Suppressor macrophage (primary cell): Measurements from ENCODE around the gene TMEM97.
A peak's percentile ranks its signal among the peaks of the same experiment; 100 is the strongest.

ENCODE experiments used
- DNase-seq, 4 experiments: peaks; one replicate each; pipeline ENCODE4 v3.0.0-alpha.2; 2020 to 2022

TMEM97 gene

DNA sequence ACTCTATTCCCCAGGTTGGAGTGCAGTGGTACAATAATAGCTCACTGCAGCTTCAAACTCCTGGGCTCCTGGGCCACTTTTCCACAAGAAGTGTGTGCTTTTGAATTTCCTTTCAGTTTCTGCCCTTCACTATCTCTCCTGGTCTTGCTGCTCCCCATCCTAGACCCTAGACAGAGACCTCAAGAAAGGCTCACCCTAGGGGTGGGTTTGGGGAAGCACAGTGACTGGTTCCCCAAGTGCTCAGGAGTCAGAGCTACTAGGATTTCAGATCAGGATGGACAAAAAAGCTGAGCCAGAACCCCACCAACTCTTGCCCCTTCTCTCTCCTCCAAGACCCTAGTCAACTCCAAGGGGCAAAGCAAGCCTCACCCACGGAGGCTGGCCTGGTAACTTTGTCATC is 47.6 kb downstream of the TMEM97 start:
- no peak for DNase-seq

DNA sequence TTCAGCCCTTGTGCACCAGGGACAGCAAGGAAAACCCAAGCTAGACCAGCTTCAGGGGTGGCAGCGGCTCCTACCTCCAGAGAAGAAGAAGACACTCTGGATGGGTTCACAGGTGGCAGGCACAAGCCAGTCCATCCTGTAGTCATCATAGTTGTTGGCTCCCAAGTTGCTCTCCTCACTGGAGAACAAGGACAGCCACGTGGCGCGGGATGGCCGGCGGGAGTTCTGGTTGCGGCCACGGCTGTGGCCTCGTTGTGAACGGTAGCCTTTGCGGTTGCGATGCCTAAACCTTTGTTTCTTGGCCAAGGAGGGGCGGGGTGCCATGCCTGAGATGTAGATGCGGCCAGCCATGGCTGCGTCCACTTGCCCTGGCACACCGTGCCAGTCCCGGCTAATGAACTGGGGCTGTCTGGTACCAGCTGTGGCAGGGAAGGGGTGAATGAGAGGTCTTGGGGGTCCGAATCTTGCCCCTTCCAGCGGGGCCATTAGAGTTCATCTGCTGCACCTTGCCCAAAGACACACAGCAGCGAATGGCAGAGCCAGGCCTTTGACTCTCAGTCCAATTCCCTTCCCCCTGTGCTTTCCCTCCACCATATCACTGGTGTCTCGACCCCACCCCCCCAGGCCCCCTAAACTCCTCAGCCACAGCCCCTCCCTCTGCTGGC is 48.8 kb downstream of the TMEM97 start:
- no peak for DNase-seq

DNA sequence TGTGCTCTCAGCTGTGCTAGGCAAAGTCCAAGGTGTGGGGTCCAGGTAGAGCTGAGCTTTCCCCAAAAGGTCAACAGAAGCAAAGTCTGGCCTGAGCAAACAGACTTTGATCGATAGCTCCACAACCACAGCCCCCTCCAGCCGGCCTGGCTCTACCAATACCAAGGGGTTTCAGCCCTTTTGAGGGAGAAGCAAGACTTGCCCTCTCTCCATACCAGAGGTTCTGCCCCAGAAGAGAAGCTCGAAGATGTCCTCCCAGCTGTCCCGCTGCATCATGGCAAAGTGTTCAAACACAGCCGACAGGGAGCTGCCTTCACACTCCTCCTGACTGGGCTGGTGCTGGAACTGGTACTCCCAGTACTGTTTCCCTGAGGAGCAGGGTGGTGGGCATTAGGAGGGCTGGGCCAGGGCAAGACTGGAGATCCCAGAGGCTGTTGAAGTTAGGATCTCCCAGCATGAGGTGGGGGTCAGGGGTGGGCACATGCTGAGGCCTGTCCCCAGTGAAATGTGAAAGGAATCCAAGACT is 49.4 kb downstream of the TMEM97 start:
- DNase-seq: no peak

DNA sequence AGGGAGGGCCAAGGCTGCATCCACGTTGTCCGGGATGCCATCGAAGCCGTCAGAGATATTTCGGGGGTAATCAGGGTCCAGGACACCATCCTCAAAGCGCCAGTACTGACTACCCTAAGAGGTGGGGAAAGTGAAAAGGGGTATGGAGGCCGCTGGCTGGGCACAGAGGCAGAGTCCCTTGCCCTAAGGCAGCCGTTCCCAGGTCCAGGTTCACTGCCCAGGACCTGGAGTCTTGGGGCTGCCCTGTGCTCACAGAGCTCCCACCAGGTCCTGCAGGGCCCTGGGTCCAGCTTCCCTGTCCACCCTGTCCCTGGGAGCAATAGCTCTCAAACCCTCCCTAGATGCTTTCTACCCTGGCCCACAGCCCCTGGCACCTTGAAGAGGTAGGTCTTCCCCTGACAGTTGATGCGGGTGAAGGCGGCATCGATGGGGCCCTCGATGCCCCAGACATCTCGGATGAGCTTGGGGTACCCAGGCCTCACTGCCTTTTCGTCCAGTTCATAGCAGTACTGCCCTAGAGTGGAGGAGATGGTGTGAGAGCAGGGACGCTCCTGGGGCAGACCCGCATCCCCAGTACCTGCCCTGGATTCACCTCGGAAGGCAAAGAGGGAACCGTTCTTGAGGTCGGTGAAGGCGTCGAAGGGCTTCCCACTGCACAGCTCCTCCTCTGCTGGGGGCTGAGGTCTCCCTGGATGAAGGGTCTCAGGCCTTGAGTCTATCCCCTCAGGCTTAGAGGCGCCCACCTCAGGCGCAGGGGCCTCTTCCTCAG is 50.1 kb downstream of the TMEM97 start:
- DNase-seq: no peak

- no peak for DNase-seq
Measured at GRCh38 chr17:28369684-28370034, 50.7 kb downstream of the TMEM97 start.

DNA sequence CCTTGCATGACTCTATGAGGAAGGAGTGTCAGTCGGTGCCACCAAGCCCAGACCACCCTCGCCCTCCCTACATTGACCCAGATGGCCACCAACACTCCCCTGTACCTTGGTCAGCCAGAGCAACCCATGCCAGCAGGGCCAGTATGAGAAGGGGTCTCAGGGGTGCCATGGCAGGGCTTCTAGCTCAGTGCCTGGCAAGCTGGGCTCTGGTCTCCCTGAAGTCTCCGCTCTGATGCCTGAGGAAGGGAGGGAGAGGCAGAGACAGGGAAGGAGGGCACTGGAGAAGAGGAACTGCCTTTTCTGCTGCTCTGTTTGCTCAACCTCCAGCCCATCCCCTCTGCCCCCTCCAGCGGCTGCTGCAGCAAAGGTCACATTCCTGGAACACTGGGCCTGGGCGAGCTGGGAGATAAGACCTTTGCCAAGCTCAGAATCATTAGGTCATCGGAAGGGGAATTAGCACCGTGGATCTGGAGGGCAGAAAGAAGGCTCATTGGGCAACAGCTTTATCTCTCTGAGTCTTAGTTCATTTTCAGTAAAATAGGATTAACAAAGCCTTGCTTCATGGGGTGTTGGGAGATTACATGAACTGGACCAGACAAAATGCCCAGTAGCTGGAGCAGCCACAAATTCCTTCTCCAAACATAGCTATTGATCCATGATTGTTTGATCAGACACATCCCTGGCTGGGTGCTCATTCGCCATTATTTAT is 51.2 kb downstream of the TMEM97 start, which contains the start of gene VTN:
Gene VTN, minus strand, starts transcription at position 273 of the 709 bp plus-strand sequence. Its CDS starts 104 bp downstream, at position 169.
- peak; percentile 43 to 69 (median 62) for DNase-seq

- no peak for DNase-seq
Measured at GRCh38 chr17:28370744-28371103, 51.7 kb downstream of the TMEM97 start.

DNA sequence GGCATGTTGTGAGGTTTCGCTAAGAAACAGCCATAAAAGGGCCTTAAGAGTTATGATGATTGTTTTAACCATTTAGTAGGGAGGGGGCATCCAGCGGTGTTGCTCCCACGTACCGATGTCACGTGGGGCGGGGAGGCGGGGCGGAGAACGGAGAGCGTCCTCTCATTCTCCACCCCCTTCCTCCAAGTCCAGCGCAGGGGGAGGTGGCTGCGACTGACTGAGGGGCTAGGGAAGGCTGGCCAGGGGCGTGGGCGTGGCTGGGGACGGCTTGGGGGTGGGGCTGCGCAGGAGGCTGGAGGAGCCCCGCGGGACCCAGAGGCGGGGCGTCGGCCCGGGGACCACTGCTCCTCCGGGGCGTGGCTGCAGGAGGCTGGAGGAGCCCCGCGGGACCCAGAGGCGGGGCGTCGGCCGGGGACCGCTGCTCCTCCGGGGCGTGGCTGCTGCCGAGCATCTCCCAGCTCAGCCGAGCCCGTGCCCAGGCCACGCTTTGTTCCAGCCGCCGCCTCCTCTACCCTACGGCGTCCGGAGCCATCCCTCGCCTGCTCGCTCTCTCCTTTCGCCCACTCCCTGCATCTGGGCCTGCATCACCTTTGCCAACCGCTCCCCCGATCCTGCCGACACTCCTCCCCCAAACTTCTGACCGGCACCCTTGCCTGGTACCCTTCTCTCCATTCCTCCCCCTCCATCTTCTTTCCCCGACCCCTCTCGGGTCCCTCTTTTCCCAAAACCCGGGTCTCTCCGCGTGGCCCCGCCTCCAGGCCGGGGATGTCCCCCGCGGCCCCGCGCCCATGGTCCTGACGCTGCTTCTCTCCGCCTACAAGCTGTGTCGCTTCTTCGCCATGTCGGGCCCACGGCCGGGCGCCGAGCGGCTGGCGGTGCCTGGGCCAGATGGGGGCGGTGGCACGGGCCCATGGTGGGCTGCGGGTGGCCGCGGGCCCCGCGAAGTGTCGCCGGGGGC is 52.5 kb downstream of the TMEM97 start, which contains the start of gene SARM1:
Gene SARM1, plus strand, starts transcription at position 450 of the 958 bp plus-strand sequence. Its CDS starts 339 bp downstream, at position 789.
- DNase-seq: peak in 2 of 4 experiments; percentile 51 to 54

GRCh38 chr17:28372203-28372944 is 53.4 kb downstream of the TMEM97 start:
- DNase-seq: peak in 2 of 4 experiments; percentile 23 to 29

DNA sequence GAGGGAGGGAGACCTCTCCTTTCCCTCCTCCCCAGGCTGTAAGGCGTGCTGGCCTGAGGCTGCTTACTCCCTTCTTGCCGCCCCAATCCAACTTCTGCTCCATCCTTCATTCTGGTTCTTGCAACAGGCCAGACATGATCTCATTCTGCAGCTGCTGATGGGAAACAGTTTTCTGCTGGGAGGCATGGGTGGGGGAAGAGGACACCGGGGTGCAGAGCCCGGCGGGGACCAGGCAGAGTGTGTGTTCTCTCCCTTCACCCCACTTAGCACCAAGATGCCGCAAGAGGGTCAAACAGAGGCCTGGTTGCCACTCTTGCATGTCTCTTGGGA is 53.9 kb downstream of the TMEM97 start:
- no peak for DNase-seq
